Measurements from ENCODE around the gene PHETA1. TPM values are rescaled to one million over a fixed set of nuclear protein-coding genes. Genes with fewer than 3 reads are reported as not detected.

The PHETA1 gene
- total RNA-seq, 1 donor from 2014 or later: 5.6 TPM

DNA sequence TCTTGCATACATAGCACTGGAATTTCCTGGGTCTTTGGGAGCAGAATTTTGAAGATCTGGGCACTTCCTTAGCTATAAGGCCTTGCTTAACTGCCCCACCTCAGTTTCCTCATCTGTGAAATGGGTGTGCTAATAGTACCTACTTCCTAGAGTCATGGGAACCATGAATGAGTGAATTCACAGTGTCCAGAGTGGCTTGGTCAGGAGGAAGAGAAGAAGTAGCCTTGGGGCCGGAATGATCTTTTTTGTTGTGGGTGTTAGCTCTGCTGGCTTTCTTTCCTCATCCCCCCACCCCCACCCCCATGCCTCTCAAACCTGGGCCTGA is 39.2 kb upstream of the PHETA1 start:
- intact Hi-C loops (cut with DNase I): no loop called here
- Histone ChIP-seq H3K36me3 (no peaks in the 10 kb centered on the region), H3K4me3 (peak overlapping the region; percentile 72 to 87), H3K27me3 (no peaks in the 10 kb centered on the region), H3K9me3 (no peaks in the 10 kb centered on the region), H3K27ac (peak overlapping the region; percentile 83), H3K4me1 (peaks cover 92% of the 10 kb centered on the region)
- DNase-seq (ENCODE audit: extremely low spot score in 2 of 2): no peak
- TF ChIP-seq POLR2A (IDR thresholded peaks at IDR 0.05) (no peak), POLR2AphosphoS5 (IDR thresholded peaks at IDR 0.05; ENCODE audit: insufficient read depth in 1 of 2, low read depth in 1 of 2) (no peak), CTCF (IDR thresholded peaks at IDR 0.05) (no peak)

GRCh38 chr12:111407377-111408115 is 38.7 kb upstream of the PHETA1 start:
- peak overlapping the region; percentile 72 to 87 for H3K4me3 ChIP-seq
- peak overlapping the region; percentile 83 for H3K27ac ChIP-seq
- peaks cover 93% of the 10 kb centered on the region for H3K4me1 ChIP-seq
- H3K27me3 ChIP-seq: no peaks in the 10 kb centered on the region
- H3K36me3 ChIP-seq: no peaks in the 10 kb centered on the region
- no peak for TF ChIP-seq POLR2A (IDR thresholded peaks at IDR 0.05)
- no peak for TF ChIP-seq CTCF (IDR thresholded peaks at IDR 0.05)
- TF ChIP-seq POLR2AphosphoS5 (IDR thresholded peaks at IDR 0.05; ENCODE audit: insufficient read depth in 1 of 2, low read depth in 1 of 2): no peak
- intact Hi-C loops (cut with DNase I): no loop called here
- H3K9me3 ChIP-seq: no peaks in the 10 kb centered on the region
- DNase-seq (ENCODE audit: extremely low spot score in 2 of 2): no peak

- peak overlapping the region; percentile 72 to 87 for H3K4me3 ChIP-seq
- no peak for DNase-seq (ENCODE audit: extremely low spot score in 2 of 2)
- intact Hi-C loops (cut with DNase I): no loop called here
- H3K27ac ChIP-seq: peak overlapping the region; percentile 83
- no peaks in the 10 kb centered on the region for H3K9me3 ChIP-seq
- TF ChIP-seq CTCF (IDR thresholded peaks at IDR 0.05) (no peak), POLR2AphosphoS5 (IDR thresholded peaks at IDR 0.05; ENCODE audit: insufficient read depth in 1 of 2, low read depth in 1 of 2) (peak in 1 of 2 donors; percentile 45)
- no peaks in the 10 kb centered on the region for H3K27me3 ChIP-seq
- H3K36me3 ChIP-seq: no peaks in the 10 kb centered on the region
- peaks cover 85% of the 10 kb centered on the region for H3K4me1 ChIP-seq
Observed at GRCh38 chr12:111406474-111407376, 37.8 kb upstream of the PHETA1 start.

DNA sequence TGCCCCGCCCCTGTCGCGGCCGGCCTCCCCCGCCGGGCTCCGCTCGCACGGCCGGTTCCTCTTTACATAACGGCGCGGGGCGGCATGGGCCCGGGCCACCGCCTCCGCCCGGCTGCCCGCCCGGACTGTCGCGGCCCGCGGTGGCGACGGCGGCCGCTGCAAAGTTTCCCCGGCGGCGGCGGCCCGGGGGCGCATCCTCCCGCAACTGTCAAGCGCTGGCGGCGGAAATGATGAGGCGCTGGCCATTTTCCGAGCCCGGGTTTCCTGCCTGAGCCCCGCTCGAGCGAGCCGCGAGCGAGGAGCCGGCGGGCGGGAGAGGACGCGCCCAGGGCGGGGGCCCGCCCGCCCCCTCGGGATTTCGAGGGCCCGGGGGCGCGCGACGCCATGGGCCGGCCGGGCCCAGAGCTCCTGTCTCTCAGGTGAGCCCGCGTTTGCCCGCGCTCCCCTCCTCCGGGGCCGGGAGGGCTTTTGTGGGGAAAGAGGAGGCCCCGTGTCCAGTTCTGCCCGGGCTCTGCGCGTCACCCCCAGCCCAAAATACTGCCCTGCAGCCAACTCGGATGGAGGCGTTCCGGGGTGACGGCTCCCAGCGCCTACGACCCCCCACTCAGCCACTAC is 37.1 kb upstream of the PHETA1 start, which contains the start of gene SH2B3:
Gene SH2B3, plus strand, starts transcription at position 65 of the 615 bp plus-strand sequence. CDS start 12,223 bp downstream, outside the sequence.
- intact Hi-C loops (cut with DNase I): no loop called here
- DNase-seq (ENCODE audit: extremely low spot score in 2 of 2): no peak
- H3K4me1 ChIP-seq: peaks cover 78% of the 10 kb centered on the region

More for the DNA sequence above, 37.1 kb upstream of the PHETA1 start, which contains the start of gene SH2B3:
- Histone ChIP-seq H3K27ac (peak within 1 kb of the TSS; percentile 83), H3K4me3 (peak within 1 kb of the TSS; percentile 72 to 87), H3K27me3 (no peaks in the 10 kb centered on the region), H3K36me3 (no peaks in the 10 kb centered on the region), H3K9me3 (no peaks in the 10 kb centered on the region)
- TF ChIP-seq POLR2AphosphoS5 (IDR thresholded peaks at IDR 0.05; ENCODE audit: insufficient read depth in 1 of 2, low read depth in 1 of 2): no peak
- no peak for TF ChIP-seq CTCF (IDR thresholded peaks at IDR 0.05)
- peak in 1 of 2 donors; percentile 69 for TF ChIP-seq POLR2A (IDR thresholded peaks at IDR 0.05)

Data from vagina (tissue), 2 donors.